KBM-7 (cell line): ENCODE data around the gene KLHL29.

Experiments
- DNase-seq: peaks from one replicate; pipeline ENCODE4 v3.0.0-alpha.2; 2015
- in situ Hi-C: fragments of 300-500 bp; cut with MboI; formaldehyde crosslinking; loops from 2 replicates; pipeline ENCODE4 v1.14.3; 2020; ENCODE audit warnings: low sequenced_read_pairs, low pct_unique_long_range_greater_than_20kb, mixed read lengths

KLHL29 gene

GRCh38 chr2:23567161-23567756, 182.3 kb downstream of the KLHL29 start:
- in situ Hi-C loops, result no loop called here
- DNase-seq, result no peak

- no peak for DNase-seq
- in situ Hi-C loops, result no loop called here
Observed at GRCh38 chr2:23568211-23568610, 183.2 kb downstream of the KLHL29 start.

- in situ Hi-C loops, result no loop called here
- DNase-seq, result no peak
Observed at GRCh38 chr2:23568626-23569190, 183.7 kb downstream of the KLHL29 start.

GRCh38 chr2:23569761-23570365, 184.9 kb downstream of the KLHL29 start:
- no peak for DNase-seq
- in situ Hi-C loops, result no loop called here

GRCh38 chr2:23571085-23571484, 186.1 kb downstream of the KLHL29 start:
- in situ Hi-C loops, result no loop called here
- DNase-seq, result no peak

- DNase-seq, result no peak
- in situ Hi-C loops, result no loop called here
Observed at GRCh38 chr2:23571527-23572282, 186.7 kb downstream of the KLHL29 start.

GRCh38 chr2:23574919-23575654, 190.1 kb downstream of the KLHL29 start:
- in situ Hi-C loops, result no loop called here
- no peak for DNase-seq

GRCh38 chr2:23578964-23579671, 194.1 kb downstream of the KLHL29 start:
- in situ Hi-C loops, result no loop called here
- DNase-seq, result no peak

GRCh38 chr2:23579674-23580073, 194.7 kb downstream of the KLHL29 start:
- in situ Hi-C loops, result no loop called here
- DNase-seq, result no peak

- no peak for DNase-seq
- in situ Hi-C loops, result no loop called here
Observed at GRCh38 chr2:23583467-23583866, 198.5 kb downstream of the KLHL29 start.

GRCh38 chr2:23584054-23584745, 199.2 kb downstream of the KLHL29 start:
- in situ Hi-C loops, result no loop called here

GRCh38 chr2:23585273-23586170, 200.5 kb downstream of the KLHL29 start:
- in situ Hi-C loops, result no loop called here
- no peak for DNase-seq

More at GRCh38 chr2:23584054-23584745, 199.2 kb downstream of the KLHL29 start:
- DNase-seq, result no peak

GRCh38 chr2:23586741-23587306, 201.8 kb downstream of the KLHL29 start:
- in situ Hi-C loops, result no loop called here
- DNase-seq, result no peak

GRCh38 chr2:23587341-23587880, 202.4 kb downstream of the KLHL29 start:
- in situ Hi-C loops, result no loop called here
- no peak for DNase-seq

GRCh38 chr2:23588106-23588505, 203.1 kb downstream of the KLHL29 start:
- DNase-seq, result no peak
- in situ Hi-C loops, result no loop called here

GRCh38 chr2:23588508-23589201, 203.7 kb downstream of the KLHL29 start:
- no peak for DNase-seq

More at GRCh38 chr2:23588508-23589201, 203.7 kb downstream of the KLHL29 start:
- in situ Hi-C loops, result no loop called here
